ENCODE results near the gene KDM6A. TPM values are rescaled to one million over a fixed set of nuclear protein-coding genes. Genes with fewer than 3 reads are reported as not detected.
"Not testable (repeated sequence)": the region's sequence is repeated elsewhere in the genome, so short reads cannot be mapped to it uniquely, and the experiment has no call there.

KDM6A gene
- total RNA-seq, 1 donor from 2014 or later: 15.4 TPM

GRCh38 chrX:44889824-44890223 lies 16.8 kb downstream of the KDM6A start:
- no peak for DNase-seq (ENCODE audit: low read depth, low spot score)

- DNase-seq (ENCODE audit: low read depth, low spot score): no peak
Measured at GRCh38 chrX:44890247-44890646, 17.3 kb downstream of the KDM6A start.

- not testable (repeated sequence) for DNase-seq (ENCODE audit: low read depth, low spot score)
Measured at GRCh38 chrX:44890687-44891086, 17.7 kb downstream of the KDM6A start.

- DNase-seq (ENCODE audit: low read depth, low spot score): no peak
Measured at GRCh38 chrX:44891642-44892041, 18.7 kb downstream of the KDM6A start.

GRCh38 chrX:44896876-44897186 lies 23.8 kb downstream of the KDM6A start:
- no peak for DNase-seq (ENCODE audit: low read depth, low spot score)

- DNase-seq (ENCODE audit: low read depth, low spot score): no peak
Measured at GRCh38 chrX:44897539-44897938, 24.6 kb downstream of the KDM6A start.

- DNase-seq (ENCODE audit: low read depth, low spot score): no peak
Measured at GRCh38 chrX:44898411-44899221, 25.6 kb downstream of the KDM6A start.

GRCh38 chrX:44899946-44900345 lies 27.0 kb downstream of the KDM6A start:
- no peak for DNase-seq (ENCODE audit: low read depth, low spot score)

GRCh38 chrX:44903107-44903506 lies 30.1 kb downstream of the KDM6A start:
- DNase-seq (ENCODE audit: low read depth, low spot score): peak; percentile 10

- no peak for DNase-seq (ENCODE audit: low read depth, low spot score)
Measured at GRCh38 chrX:44903830-44904530, 31.0 kb downstream of the KDM6A start.

GRCh38 chrX:44904542-44905115 lies 31.6 kb downstream of the KDM6A start:
- no peak for DNase-seq (ENCODE audit: low read depth, low spot score)

GRCh38 chrX:44906041-44906440 lies 33.1 kb downstream of the KDM6A start:
- no peak for DNase-seq (ENCODE audit: low read depth, low spot score)

- DNase-seq (ENCODE audit: low read depth, low spot score): no peak
Measured at GRCh38 chrX:44906542-44906941, 33.6 kb downstream of the KDM6A start.

- DNase-seq (ENCODE audit: low read depth, low spot score): no peak
Measured at GRCh38 chrX:44908153-44908552, 35.2 kb downstream of the KDM6A start.

- no peak for DNase-seq (ENCODE audit: low read depth, low spot score)
Measured at GRCh38 chrX:44908827-44909226, 35.8 kb downstream of the KDM6A start.

GRCh38 chrX:44910508-44910907 lies 37.5 kb downstream of the KDM6A start:
- DNase-seq (ENCODE audit: low read depth, low spot score): not testable (repeated sequence)

GRCh38 chrX:44911074-44911600 lies 38.1 kb downstream of the KDM6A start:
- not testable (repeated sequence) for DNase-seq (ENCODE audit: low read depth, low spot score)

- no peak for DNase-seq (ENCODE audit: low read depth, low spot score)
Measured at GRCh38 chrX:44913656-44914531, 40.9 kb downstream of the KDM6A start.

GRCh38 chrX:44914532-44915198 lies 41.7 kb downstream of the KDM6A start:
- no peak for DNase-seq (ENCODE audit: low read depth, low spot score)

GRCh38 chrX:44915361-44915868 lies 42.4 kb downstream of the KDM6A start:
- no peak for DNase-seq (ENCODE audit: low read depth, low spot score)

GRCh38 chrX:44918722-44919121 lies 45.7 kb downstream of the KDM6A start:
- no peak for DNase-seq (ENCODE audit: low read depth, low spot score)

Data from pulmonary artery endothelial cell (primary cell).